GM23338 (cell line): ENCODE data around the gene PROX1. TPM values are rescaled to one million over a fixed set of nuclear protein-coding genes. Genes with fewer than 3 reads are reported as not detected.

Experiments used
- ATAC-seq: fragments of 200-7000 bp; cut with Tn5 transposase; 3 replicates; pipeline ENCODE4 v1.9.1; 2020
- DNase-seq: peaks from one replicate; pipeline ENCODE4 v3.0.0-alpha.2; 2015; ENCODE audit warnings: low spot score
- H2AFZ ChIP-seq: fragments of 200-600 bp; sonication (generic); 2 replicates; pipeline ENCODE4 v1.8.0; 2016; ENCODE audit warnings: antibody characterized with exemption, mild to moderate bottlenecking, moderate library complexity
- H3F3A ChIP-seq: fragments of 200-600 bp; sonication (generic); replicated peaks from 2 replicates; pipeline ENCODE4 v1.8.0; 2017; ENCODE audit warnings: antibody characterized with exemption, mixed run types, low read depth
- H3K27ac ChIP-seq: fragments of 200-600 bp; sonication (generic); 2 replicates; pipeline ENCODE4 v1.6.1; 2016; ENCODE audit warnings: low read depth
- H3K27me3 ChIP-seq: fragments of 200-600 bp; sonication (generic); 2 replicates; pipeline ENCODE4 v1.8.0; 2016; ENCODE audit warnings: mild to moderate bottlenecking, mixed run types, moderate library complexity; ENCODE audit not compliant: insufficient read depth
- H3K36me3 ChIP-seq: fragments of 200-600 bp; sonication (generic); 2 replicates; pipeline ENCODE4 v1.8.0; 2016; ENCODE audit warnings: mild to moderate bottlenecking; ENCODE audit not compliant: insufficient read depth
- H3K4me1 ChIP-seq: fragments of 200-600 bp; sonication (generic); 2 replicates; pipeline ENCODE4 v1.8.0; 2016; ENCODE audit warnings: mild to moderate bottlenecking, moderate library complexity; ENCODE audit not compliant: insufficient read depth
- H3K4me2 ChIP-seq: fragments of 200-600 bp; sonication (generic); 2 replicates; pipeline ENCODE4 v1.7.1; 2017; ENCODE audit warnings: mixed run types
- H3K4me3 ChIP-seq: fragments of 200-600 bp; sonication (generic); 2 replicates; pipeline ENCODE4 v1.6.1; 2016; ENCODE audit warnings: mixed run types
- H3K79me2 ChIP-seq: fragments of 200-600 bp; sonication (generic); replicated peaks from 2 replicates; pipeline ENCODE4 v1.8.0; 2017; ENCODE audit warnings: mild to moderate bottlenecking; ENCODE audit not compliant: insufficient read depth
- H3K9me2 ChIP-seq: fragments of 200-600 bp; sonication (generic); 2 replicates; pipeline ENCODE4 v1.8.0; 2017; ENCODE audit not compliant: insufficient read depth
- H4K20me1 ChIP-seq: fragments of 200-600 bp; sonication (generic); replicated peaks from 2 replicates; pipeline ENCODE4 v1.8.0; 2017; ENCODE audit warnings: mild to moderate bottlenecking; ENCODE audit not compliant: insufficient read depth
- H3K27ac Mint-ChIP-seq: 2 replicates; pipeline ENCODE4 v1.8.0; 2020; ENCODE audit warnings: inconsistent platforms, mild to moderate bottlenecking, moderate library complexity, mixed read lengths
- H3K27me3 Mint-ChIP-seq: 3 replicates; pipeline ENCODE4 v1.8.0; 2022; ENCODE audit warnings: low read depth, mild to moderate bottlenecking, moderate library complexity, mixed read lengths, inconsistent platforms; ENCODE audit not compliant: insufficient read depth, poor library complexity
- H3K36me3 Mint-ChIP-seq: 3 replicates; pipeline ENCODE4 v1.8.0; 2021; ENCODE audit warnings: low read depth, mild to moderate bottlenecking, inconsistent platforms, moderate library complexity, mixed read lengths
- H3K4me1 Mint-ChIP-seq: 3 replicates; pipeline ENCODE4 v1.8.0; 2020; ENCODE audit warnings: mild to moderate bottlenecking, inconsistent platforms, mixed read lengths
- H3K4me3 Mint-ChIP-seq: 3 replicates; pipeline ENCODE4 v1.8.0; 2021; ENCODE audit warnings: moderate library complexity, mild to moderate bottlenecking, inconsistent platforms, mixed read lengths
- H3K9me3 Mint-ChIP-seq: 3 replicates; pipeline ENCODE4 v1.8.0; 2020; ENCODE audit warnings: moderate library complexity, mild to moderate bottlenecking, inconsistent platforms, mixed read lengths
- CREB1 ChIP-seq: fragments of 250-450 bp; sonication (Bioruptor Pico); IDR thresholded peaks from 2 replicates; pipeline ENCODE4 v1.5.0; 2020; ENCODE audit warnings: low read depth, mild to moderate bottlenecking, moderate library complexity
- EZH2phosphoT487 ChIP-seq: fragments of 200-600 bp; sonication (generic); IDR thresholded peaks from one replicate; pipeline ENCODE4 v1.8.1; 2018; ENCODE audit warnings: antibody characterized with exemption; ENCODE audit not compliant: unreplicated experiment
- JUNB ChIP-seq: IDR thresholded peaks from one replicate; pipeline ENCODE4 v1.6.1; 2016; ENCODE audit warnings: antibody characterized with exemption; ENCODE audit not compliant: unreplicated experiment
- POLR2AphosphoS5 ChIP-seq: IDR thresholded peaks from 2 replicates; pipeline ENCODE4 v1.6.1; 2016; ENCODE audit warnings: antibody characterized with exemption, low read depth
- STAT1 ChIP-seq: IDR thresholded peaks from one replicate; pipeline ENCODE4 v1.6.1; 2016; ENCODE audit warnings: antibody characterized with exemption; ENCODE audit not compliant: unreplicated experiment
- polyA plus RNA-seq: library from polyadenylated mRNA; unstranded; fragments of >200 nt; fragmentation: Nextera tagmentation; extraction: Ambion mirVana; gene quantifications from 2 replicates; pipeline ENCODE4 v1.2.1, GENCODE V29; 2016
- total RNA-seq: library from RNA; depleted of rRNA; stranded (reverse); fragments of >200 nt; shearing (Covaris generic); gene quantifications from 2 replicates; pipeline ENCODE4 v1.2.3, GENCODE V29; 2014
- TF ChIP-seq, protein P1 (sequence below), 2 experiments: fragments of 200-600 bp in 1 of 2; sonication (generic) in 1 of 2; conservative IDR thresholded peaks; 2 replicates each; pipeline versions ENCODE4 v1.5.1 to v1.6.1; 2016 to 2017; ENCODE audit warnings: antibody characterized with exemption in 2 of 2, low read depth in 2 of 2, mild to moderate bottlenecking in 2 of 2, moderate library complexity in 1 of 2
- TF ChIP-seq, protein P2 (sequence below): fragments of 250-450 bp; sonication (Bioruptor Pico); IDR thresholded peaks from 2 replicates; pipeline ENCODE4 v1.5.0; 2020; ENCODE audit warnings: mild to moderate bottlenecking, moderate library complexity
- TF ChIP-seq, protein P3 (sequence below): IDR thresholded peaks from 2 replicates; pipeline ENCODE4 v1.6.1; 2016; ENCODE audit warnings: antibody characterized with exemption

PROX1 gene
- total and polyA plus RNA-seq, 2 experiments from 2014 or later: 0.49 to 0.66 TPM

DNA sequence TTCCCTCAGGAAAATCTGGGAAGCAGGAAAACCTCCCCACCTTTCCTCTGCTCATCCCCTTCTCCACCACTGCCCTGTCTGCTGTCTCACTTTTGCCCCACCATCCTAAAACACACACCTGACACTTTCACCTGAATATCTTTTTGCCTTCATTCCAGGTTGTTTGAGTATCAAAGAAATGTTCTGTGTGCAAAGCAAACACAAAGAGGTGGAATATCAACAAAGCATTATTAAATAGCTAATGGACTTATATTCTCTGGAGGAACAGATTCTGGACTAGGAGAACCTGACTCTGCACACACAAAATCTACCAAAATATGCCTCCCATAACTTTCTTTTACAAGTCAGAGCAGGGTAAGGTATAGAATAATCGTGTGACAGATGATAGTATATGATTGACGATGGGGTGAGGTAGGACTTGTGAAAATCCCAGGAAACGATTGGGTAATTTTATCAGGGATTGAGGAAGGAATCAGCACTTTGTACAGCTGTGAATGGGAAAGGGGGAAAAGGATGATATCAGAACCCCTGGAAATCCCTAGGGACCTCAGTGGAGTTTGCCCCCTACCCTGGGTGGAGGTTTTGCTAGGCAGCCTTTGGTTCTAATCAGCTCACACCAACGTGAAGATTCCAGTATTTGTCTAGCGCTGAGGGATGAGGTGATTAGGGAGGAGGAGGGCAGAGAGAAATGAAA is 87.7 kb downstream of the PROX1 start:
- no peaks in the 10 kb centered on the region for H3K36me3 Mint-ChIP-seq
- Histone ChIP-seq H3K4me1 (peaks cover 19% of the 10 kb centered on the region), H3K36me3 (no peaks in the 10 kb centered on the region), H3K9me2 (no peaks in the 10 kb centered on the region), H3F3A (no peaks in the 10 kb centered on the region; the same call in 1 of the 2 replicates), H3K27ac (no peak overlapping the region), H3K27me3 (no peaks in the 10 kb centered on the region), H4K20me1 (no peaks in the 10 kb centered on the region), H3K4me3 (no peak overlapping the region), H3K4me2 (no peak overlapping the region), H2AFZ (peak overlapping the region; percentile 88), H3K79me2 (no peaks in the 10 kb centered on the region)
- no peaks in the 10 kb centered on the region for H3K9me3 Mint-ChIP-seq
- H3K27me3 Mint-ChIP-seq: peaks cover 3% of the 10 kb centered on the region
- no peak for ATAC-seq
- DNase-seq: no peak
- no peak overlapping the region for H3K27ac Mint-ChIP-seq
- no peak overlapping the region for H3K4me3 Mint-ChIP-seq
- no peak for TF ChIP-seq JUNB
- TF ChIP-seq CREB1: no peak
- no peak for TF ChIP-seq STAT1
- TF ChIP-seq, protein P1, sequence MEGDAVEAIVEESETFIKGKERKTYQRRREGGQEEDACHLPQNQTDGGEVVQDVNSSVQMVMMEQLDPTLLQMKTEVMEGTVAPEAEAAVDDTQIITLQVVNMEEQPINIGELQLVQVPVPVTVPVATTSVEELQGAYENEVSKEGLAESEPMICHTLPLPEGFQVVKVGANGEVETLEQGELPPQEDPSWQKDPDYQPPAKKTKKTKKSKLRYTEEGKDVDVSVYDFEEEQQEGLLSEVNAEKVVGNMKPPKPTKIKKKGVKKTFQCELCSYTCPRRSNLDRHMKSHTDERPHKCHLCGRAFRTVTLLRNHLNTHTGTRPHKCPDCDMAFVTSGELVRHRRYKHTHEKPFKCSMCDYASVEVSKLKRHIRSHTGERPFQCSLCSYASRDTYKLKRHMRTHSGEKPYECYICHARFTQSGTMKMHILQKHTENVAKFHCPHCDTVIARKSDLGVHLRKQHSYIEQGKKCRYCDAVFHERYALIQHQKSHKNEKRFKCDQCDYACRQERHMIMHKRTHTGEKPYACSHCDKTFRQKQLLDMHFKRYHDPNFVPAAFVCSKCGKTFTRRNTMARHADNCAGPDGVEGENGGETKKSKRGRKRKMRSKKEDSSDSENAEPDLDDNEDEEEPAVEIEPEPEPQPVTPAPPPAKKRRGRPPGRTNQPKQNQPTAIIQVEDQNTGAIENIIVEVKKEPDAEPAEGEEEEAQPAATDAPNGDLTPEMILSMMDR (conservative IDR thresholded peaks at IDR 0.05; ENCODE audit: low read depth in 2 of 2): no peak
- TF ChIP-seq EZH2phosphoT487: no peak
- no peak for TF ChIP-seq POLR2AphosphoS5
- TF ChIP-seq, protein P2, sequence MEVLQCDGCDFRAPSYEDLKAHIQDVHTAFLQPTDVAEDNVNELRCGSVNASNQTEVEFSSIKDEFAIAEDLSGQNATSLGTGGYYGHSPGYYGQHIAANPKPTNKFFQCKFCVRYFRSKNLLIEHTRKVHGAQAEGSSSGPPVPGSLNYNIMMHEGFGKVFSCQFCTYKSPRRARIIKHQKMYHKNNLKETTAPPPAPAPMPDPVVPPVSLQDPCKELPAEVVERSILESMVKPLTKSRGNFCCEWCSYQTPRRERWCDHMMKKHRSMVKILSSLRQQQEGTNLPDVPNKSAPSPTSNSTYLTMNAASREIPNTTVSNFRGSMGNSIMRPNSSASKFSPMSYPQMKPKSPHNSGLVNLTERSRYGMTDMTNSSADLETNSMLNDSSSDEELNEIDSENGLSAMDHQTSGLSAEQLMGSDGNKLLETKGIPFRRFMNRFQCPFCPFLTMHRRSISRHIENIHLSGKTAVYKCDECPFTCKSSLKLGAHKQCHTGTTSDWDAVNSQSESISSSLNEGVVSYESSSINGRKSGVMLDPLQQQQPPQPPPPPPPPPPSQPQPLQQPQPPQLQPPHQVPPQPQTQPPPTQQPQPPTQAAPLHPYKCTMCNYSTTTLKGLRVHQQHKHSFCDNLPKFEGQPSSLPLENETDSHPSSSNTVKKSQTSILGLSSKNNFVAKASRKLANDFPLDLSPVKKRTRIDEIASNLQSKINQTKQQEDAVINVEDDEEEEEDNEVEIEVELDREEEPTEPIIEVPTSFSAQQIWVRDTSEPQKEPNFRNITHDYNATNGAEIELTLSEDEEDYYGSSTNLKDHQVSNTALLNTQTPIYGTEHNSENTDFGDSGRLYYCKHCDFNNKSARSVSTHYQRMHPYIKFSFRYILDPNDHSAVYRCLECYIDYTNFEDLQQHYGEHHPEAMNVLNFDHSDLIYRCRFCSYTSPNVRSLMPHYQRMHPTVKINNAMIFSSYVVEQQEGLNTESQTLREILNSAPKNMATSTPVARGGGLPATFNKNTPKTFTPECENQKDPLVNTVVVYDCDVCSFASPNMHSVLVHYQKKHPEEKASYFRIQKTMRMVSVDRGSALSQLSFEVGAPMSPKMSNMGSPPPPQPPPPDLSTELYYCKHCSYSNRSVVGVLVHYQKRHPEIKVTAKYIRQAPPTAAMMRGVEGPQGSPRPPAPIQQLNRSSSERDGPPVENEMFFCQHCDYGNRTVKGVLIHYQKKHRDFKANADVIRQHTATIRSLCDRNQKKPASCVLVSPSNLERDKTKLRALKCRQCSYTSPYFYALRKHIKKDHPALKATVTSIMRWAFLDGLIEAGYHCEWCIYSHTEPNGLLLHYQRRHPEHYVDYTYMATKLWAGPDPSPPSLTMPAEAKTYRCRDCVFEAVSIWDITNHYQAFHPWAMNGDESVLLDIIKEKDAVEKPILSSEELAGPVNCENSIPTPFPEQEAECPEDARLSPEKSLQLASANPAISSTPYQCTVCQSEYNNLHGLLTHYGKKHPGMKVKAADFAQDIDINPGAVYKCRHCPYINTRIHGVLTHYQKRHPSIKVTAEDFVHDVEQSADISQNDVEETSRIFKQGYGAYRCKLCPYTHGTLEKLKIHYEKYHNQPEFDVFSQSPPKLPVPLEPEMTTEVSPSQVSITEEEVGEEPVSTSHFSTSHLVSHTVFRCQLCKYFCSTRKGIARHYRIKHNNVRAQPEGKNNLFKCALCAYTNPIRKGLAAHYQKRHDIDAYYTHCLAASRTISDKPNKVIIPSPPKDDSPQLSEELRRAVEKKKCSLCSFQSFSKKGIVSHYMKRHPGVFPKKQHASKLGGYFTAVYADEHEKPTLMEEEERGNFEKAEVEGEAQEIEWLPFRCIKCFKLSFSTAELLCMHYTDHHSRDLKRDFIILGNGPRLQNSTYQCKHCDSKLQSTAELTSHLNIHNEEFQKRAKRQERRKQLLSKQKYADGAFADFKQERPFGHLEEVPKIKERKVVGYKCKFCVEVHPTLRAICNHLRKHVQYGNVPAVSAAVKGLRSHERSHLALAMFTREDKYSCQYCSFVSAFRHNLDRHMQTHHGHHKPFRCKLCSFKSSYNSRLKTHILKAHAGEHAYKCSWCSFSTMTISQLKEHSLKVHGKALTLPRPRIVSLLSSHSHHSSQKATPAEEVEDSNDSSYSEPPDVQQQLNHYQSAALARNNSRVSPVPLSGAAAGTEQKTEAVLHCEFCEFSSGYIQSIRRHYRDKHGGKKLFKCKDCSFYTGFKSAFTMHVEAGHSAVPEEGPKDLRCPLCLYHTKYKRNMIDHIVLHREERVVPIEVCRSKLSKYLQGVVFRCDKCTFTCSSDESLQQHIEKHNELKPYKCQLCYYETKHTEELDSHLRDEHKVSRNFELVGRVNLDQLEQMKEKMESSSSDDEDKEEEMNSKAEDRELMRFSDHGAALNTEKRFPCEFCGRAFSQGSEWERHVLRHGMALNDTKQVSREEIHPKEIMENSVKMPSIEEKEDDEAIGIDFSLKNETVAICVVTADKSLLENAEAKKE (CRISPR knock-in tag): no peak
- TF ChIP-seq, protein P3, sequence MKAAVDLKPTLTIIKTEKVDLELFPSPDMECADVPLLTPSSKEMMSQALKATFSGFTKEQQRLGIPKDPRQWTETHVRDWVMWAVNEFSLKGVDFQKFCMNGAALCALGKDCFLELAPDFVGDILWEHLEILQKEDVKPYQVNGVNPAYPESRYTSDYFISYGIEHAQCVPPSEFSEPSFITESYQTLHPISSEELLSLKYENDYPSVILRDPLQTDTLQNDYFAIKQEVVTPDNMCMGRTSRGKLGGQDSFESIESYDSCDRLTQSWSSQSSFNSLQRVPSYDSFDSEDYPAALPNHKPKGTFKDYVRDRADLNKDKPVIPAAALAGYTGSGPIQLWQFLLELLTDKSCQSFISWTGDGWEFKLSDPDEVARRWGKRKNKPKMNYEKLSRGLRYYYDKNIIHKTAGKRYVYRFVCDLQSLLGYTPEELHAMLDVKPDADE: no peak
- H3K4me1 Mint-ChIP-seq: peaks cover 29% of the 10 kb centered on the region
